Smooth muscle cell of bladder (primary cell): ENCODE results near the gene IPPK. TPM values are rescaled to one million over a fixed set of nuclear protein-coding genes. Genes with fewer than 3 reads are reported as not detected.

Source experiments
- total RNA-seq: library from RNA; depleted of rRNA; stranded (reverse); fragments of >200 nt; gene quantifications from 2 replicates; pipeline ENCODE4 v1.2.3, GENCODE V29; 2014

Gene IPPK
- total RNA-seq, result 12.1 and 13.9 TPM in 2 replicates

GRCh38 chr9:92669890-92670708, at the start of gene IPPK:
Gene IPPK, minus strand, starts transcription at chr9:92670131. Its CDS starts 143 bp downstream, at chr9:92669988.

Other genes with a start within 250 kb of the IPPK start
- gene OMD, start 245.7 kb downstream of the IPPK start, total RNA-seq, result not detected in 2 replicates
- 1.1 and 2.0 TPM in 2 replicates for gene ASPN, start 187.6 kb downstream of the IPPK start, total RNA-seq
- 4.3 and 5.0 TPM in 2 replicates for gene ECM2, start 134.1 kb downstream of the IPPK start, total RNA-seq
- 32.9 and 42.6 TPM in 2 replicates for gene BICD2, start 94.7 kb upstream of the IPPK start, total RNA-seq
- 10.5 and 12.3 TPM in 2 replicates for gene ZNF484, start 207.9 kb upstream of the IPPK start, total RNA-seq